ENCODE results near the gene BEAN1. TPM values are rescaled to one million over a fixed set of nuclear protein-coding genes. Genes with fewer than 3 reads are reported as not detected.

Gene BEAN1
- total and polyA plus RNA-seq, 2 experiments from 2014 or later = 0.07 to 0.10 TPM

- Histone ChIP-seq H3F3A (replicated peaks; ENCODE audit: low read depth) (no peaks in the 10 kb centered on the region), H4K20me1 (replicated peaks; ENCODE audit: insufficient read depth) (no peaks in the 10 kb centered on the region), H3K4me2 (no peak overlapping the region), H3K79me2 (replicated peaks; ENCODE audit: insufficient read depth) (no peaks in the 10 kb centered on the region), H3K4me1 (ENCODE audit: insufficient read depth) (no peaks in the 10 kb centered on the region), H3K4me3 (no peak overlapping the region), H3K27me3 (ENCODE audit: insufficient read depth) (no peaks in the 10 kb centered on the region), H3K36me3 (ENCODE audit: insufficient read depth) (no peaks in the 10 kb centered on the region), H3K27ac (ENCODE audit: low read depth) (no peak overlapping the region), H3K9me2 (ENCODE audit: insufficient read depth) (no peaks in the 10 kb centered on the region), H2AFZ (no peak overlapping the region)
- Mint-ChIP-seq H3K9me3 (peaks cover 13% of the 10 kb centered on the region; the same call in 2 of the 3 replicates), H3K4me3 (no peak overlapping the region), H3K27me3 (ENCODE audit: insufficient read depth, low read depth, poor library complexity) (peaks cover 6% of the 10 kb centered on the region), H3K36me3 (ENCODE audit: low read depth) (no peaks in the 10 kb centered on the region; the same call in 1 of the 3 replicates), H3K27ac (no peak overlapping the region), H3K4me1 (peaks cover 7% of the 10 kb centered on the region)
- DNase-seq (ENCODE audit: low spot score) = no peak
- ATAC-seq = no peak
- TF ChIP-seq REST (IDR thresholded peaks at IDR 0.05; ENCODE audit: unreplicated experiment) (no peak), CREB1 (CRISPR knock-in tag; IDR thresholded peaks at IDR 0.05; ENCODE audit: low read depth) (no peak), POLR2AphosphoS5 (IDR thresholded peaks at IDR 0.05; ENCODE audit: low read depth) (no peak), ZNF331 (CRISPR knock-in tag; IDR thresholded peaks at IDR 0.05; ENCODE audit: low read depth) (no peak), NANOG (IDR thresholded peaks at IDR 0.05; ENCODE audit: borderline replicate concordance) (no peak), ZNF114 (CRISPR knock-in tag; IDR thresholded peaks at IDR 0.05) (no peak), CTCF (conservative IDR thresholded peaks at IDR 0.05; ENCODE audit: low read depth in 2 of 2) (no peak), ETS1 (IDR thresholded peaks at IDR 0.05) (no peak), JUNB (IDR thresholded peaks at IDR 0.05; ENCODE audit: unreplicated experiment) (no peak)
These were observed 60.6 kb downstream of the BEAN1 start for GRCh38 chr16:66487580-66488275.

All from GM23338 (cell line).